Measurements from ENCODE around the gene MEIS1. TPM values are rescaled to one million over a fixed set of nuclear protein-coding genes. Genes with fewer than 3 reads are reported as not detected.

The MEIS1 gene
- total RNA-seq, 4 donors from 2014 or later: 7.6 to 17.4 (median 12.0) TPM

GRCh38 chr2:66548422-66548821 lies 113.5 kb downstream of the MEIS1 start:
- no peak for TF ChIP-seq CTCF (IDR thresholded peaks at IDR 0.05; ENCODE audit: low read depth)

GRCh38 chr2:66550826-66551225 lies 115.9 kb downstream of the MEIS1 start:
- TF ChIP-seq CTCF (IDR thresholded peaks at IDR 0.05; ENCODE audit: low read depth): no peak

- no peak for TF ChIP-seq CTCF (IDR thresholded peaks at IDR 0.05; ENCODE audit: low read depth)
Measured at GRCh38 chr2:66553370-66553769, 118.4 kb downstream of the MEIS1 start.

- no peak for TF ChIP-seq CTCF (IDR thresholded peaks at IDR 0.05; ENCODE audit: low read depth)
Measured at GRCh38 chr2:66555091-66555490, 120.2 kb downstream of the MEIS1 start.

- no peak for TF ChIP-seq CTCF (IDR thresholded peaks at IDR 0.05; ENCODE audit: low read depth)
Measured at GRCh38 chr2:66555501-66556324, 120.8 kb downstream of the MEIS1 start.

- no peak for TF ChIP-seq CTCF (IDR thresholded peaks at IDR 0.05; ENCODE audit: low read depth)
Measured at GRCh38 chr2:66559672-66560071, 124.7 kb downstream of the MEIS1 start.

GRCh38 chr2:66560683-66561082 lies 125.8 kb downstream of the MEIS1 start:
- TF ChIP-seq CTCF (IDR thresholded peaks at IDR 0.05; ENCODE audit: low read depth): no peak

All from subcutaneous adipose tissue (tissue), 4 donors.